H1 (cell line): ENCODE results near the gene LIN28B.

Experiments
- RBBP5 ChIP-seq: IDR thresholded peaks from 2 replicates; pipeline ENCODE4 v1.7.1; 2012; ENCODE audit warnings: low read depth, mild to moderate bottlenecking, inconsistent platforms, low read length, moderate library complexity, borderline replicate concordance
- TF ChIP-seq, protein P1 (sequence below), 3 experiments: IDR thresholded peaks; 1 replicate in 2 of 3; 2 replicates in 1 of 3; pipeline versions ENCODE4 v1.5.1 to v1.6.1; 2011; ENCODE audit warnings: low read length in 3 of 3, mild to moderate bottlenecking in 3 of 3, inconsistent platforms in 2 of 3, low read depth in 1 of 3, moderate library complexity in 1 of 3; ENCODE audit not compliant: insufficient read depth in 1 of 3; ENCODE audit errors: control extremely low read depth in 1 of 3

DNA sequence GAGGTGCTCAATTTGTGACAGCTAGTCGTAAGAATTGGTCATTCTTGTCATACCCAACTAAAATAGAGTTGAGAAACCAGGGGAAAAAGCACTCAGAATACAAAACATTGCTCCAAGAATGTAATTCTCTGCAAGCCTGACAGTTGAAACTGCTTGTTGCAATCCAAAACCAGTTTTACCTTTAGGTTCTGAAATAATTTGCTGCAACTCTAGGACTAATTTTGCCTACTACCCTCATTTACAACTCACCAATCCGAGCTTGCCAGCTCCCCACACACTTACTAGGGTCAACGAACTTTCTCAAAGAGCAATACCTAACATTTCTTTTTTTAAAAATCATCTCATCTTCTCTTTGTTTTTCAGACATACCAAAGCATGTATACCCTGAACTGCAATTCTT lies 29.7 kb downstream of the LIN28B start:
- TF ChIP-seq, protein P1, sequence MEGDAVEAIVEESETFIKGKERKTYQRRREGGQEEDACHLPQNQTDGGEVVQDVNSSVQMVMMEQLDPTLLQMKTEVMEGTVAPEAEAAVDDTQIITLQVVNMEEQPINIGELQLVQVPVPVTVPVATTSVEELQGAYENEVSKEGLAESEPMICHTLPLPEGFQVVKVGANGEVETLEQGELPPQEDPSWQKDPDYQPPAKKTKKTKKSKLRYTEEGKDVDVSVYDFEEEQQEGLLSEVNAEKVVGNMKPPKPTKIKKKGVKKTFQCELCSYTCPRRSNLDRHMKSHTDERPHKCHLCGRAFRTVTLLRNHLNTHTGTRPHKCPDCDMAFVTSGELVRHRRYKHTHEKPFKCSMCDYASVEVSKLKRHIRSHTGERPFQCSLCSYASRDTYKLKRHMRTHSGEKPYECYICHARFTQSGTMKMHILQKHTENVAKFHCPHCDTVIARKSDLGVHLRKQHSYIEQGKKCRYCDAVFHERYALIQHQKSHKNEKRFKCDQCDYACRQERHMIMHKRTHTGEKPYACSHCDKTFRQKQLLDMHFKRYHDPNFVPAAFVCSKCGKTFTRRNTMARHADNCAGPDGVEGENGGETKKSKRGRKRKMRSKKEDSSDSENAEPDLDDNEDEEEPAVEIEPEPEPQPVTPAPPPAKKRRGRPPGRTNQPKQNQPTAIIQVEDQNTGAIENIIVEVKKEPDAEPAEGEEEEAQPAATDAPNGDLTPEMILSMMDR (IDR thresholded peaks at IDR 0.05; ENCODE audit: control extremely low read depth in 1 of 3, insufficient read depth in 1 of 3, low read depth in 1 of 3, low read length in 3 of 3) = no peak
- no peak for TF ChIP-seq RBBP5
